Gastroesophageal sphincter (tissue), 4 donors: ENCODE results near the gene LTBP2. TPM values are rescaled to one million over a fixed set of nuclear protein-coding genes. Genes with fewer than 3 reads are reported as not detected.

Source experiments
- ATAC-seq: fragments of 150-250 bp; one replicate; pipeline ENCODE4 v1.9.1; 2016; ENCODE audit warnings: mild to moderate bottlenecking, moderate library complexity
- H3K27ac ChIP-seq, 4 donors: fragments of 200-600 bp; sonication (generic) in 3 of 4; 1 replicate in 3 of 4; 2 replicates in 1 of 4; pipeline ENCODE4 v1.5.1; 2016 to 2019
- H3K27me3 ChIP-seq: fragments of 200-600 bp; sonication (generic); one replicate; pipeline ENCODE4 v1.5.1; 2019
- H3K36me3 ChIP-seq, 2 donors: fragments of 200-600 bp; sonication (generic); one replicate each; pipeline ENCODE4 v1.5.1; 2019; ENCODE audit warnings: control low read depth in 1 of 2
- H3K4me1 ChIP-seq, 3 donors: fragments of 200-600 bp; sonication (generic); 1 replicate in 2 of 3; 2 replicates in 1 of 3; pipeline ENCODE4 v1.5.1; 2016 to 2019; ENCODE audit warnings: control low read depth in 2 of 3
- H3K4me3 ChIP-seq, 2 donors: fragments of 200-600 bp; sonication (generic); one replicate each; pipeline ENCODE4 v1.5.1; 2019; ENCODE audit warnings: mild to moderate bottlenecking in 1 of 2, moderate library complexity in 1 of 2
- H3K9me3 ChIP-seq, 3 donors: fragments of 200-600 bp; sonication (generic); one replicate each; pipeline ENCODE4 v1.5.1; 2017 to 2019; ENCODE audit warnings: control low read depth in 2 of 3
- EP300 ChIP-seq: sonication (generic); formaldehyde crosslinking; IDR thresholded peaks from one replicate; pipeline ENCODE4 v1.6.1; 2017; ENCODE audit warnings: antibody characterized with exemption, mild to moderate bottlenecking
- POLR2A ChIP-seq, 2 donors: fragments of 450-650 bp; IDR thresholded peaks; one replicate each; pipeline ENCODE4 v1.6.1; 2017; ENCODE audit warnings: antibody characterized with exemption in 2 of 2, mild to moderate bottlenecking in 2 of 2, moderate library complexity in 1 of 2
- POLR2AphosphoS5 ChIP-seq: sonication (generic); formaldehyde crosslinking; IDR thresholded peaks from one replicate; pipeline ENCODE4 v1.6.1; 2017; ENCODE audit warnings: antibody characterized with exemption
- WGBS, 2 donors: methylation state at CpG; one replicate each; pipeline ENCODE4 v1.1.5; 2018; ENCODE audit warnings: low coverage in 1 of 2; 5-methylcytosine and 5-hydroxymethylcytosine counted together
- total RNA-seq, 4 donors: library from RNA; depleted of rRNA; stranded (reverse); fragments of >200 nt; gene quantifications; one replicate each; pipeline ENCODE4 v1.1.0, GENCODE V29; 2016
- TF ChIP-seq, protein P1 (sequence below), 4 experiments: fragments of 200-600 bp in 2 of 4; fragments of 450-650 bp in 2 of 4; sonication (generic) in 1 of 4; IDR thresholded peaks; one replicate each; pipeline ENCODE4 v1.5.1; 2017 to 2019; ENCODE audit warnings: antibody characterized with exemption in 4 of 4, mild to moderate bottlenecking in 2 of 4, moderate library complexity in 2 of 4

LTBP2 gene
- total RNA-seq, 4 donors from 2014 or later = 45.9 to 158 (median 88.4) TPM

DNA sequence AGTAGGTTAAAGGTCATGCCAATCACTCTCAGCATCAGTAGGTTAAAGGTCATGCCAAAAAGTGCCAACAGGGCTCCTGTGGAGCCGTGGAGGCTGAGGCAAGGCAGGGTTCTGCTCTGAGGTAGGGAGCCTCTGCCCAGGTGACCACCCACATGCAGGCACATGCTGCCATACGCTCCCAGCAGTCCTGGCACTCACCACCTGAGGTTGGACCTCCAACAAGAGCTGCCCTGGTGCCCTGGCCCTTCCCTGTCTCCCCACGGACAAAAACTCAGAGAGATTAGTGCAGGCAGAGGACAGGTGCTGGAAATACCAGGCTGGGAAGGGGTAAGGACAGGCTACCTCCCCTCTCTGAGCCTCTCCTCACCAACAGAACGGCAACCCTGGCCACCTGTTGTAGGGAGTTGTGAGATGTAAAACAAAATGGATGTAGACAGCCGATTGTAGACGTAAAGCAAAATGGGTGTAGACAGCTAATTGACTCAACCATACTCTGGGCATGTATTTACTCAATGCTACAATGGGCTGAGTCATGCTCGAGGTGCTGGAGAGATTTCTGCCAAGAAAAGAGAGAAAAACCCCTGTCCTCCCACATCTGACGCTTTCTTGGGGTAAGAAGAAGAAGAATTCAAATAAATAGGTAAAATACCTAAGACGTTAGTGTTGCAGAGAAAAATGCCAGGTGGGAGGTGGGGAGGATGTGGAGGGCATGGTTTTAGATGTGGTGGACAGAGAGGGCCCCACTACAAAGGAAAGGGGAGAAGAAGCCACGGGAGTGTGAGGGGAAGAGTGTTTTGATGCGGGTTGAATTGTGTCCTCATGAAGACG, 32.4 kb downstream of the LTBP2 start:
- TF ChIP-seq EP300 (no peak), POLR2A (IDR thresholded peaks at IDR 0.05) (no peak), POLR2AphosphoS5 (no peak)
- TF ChIP-seq, protein P1, sequence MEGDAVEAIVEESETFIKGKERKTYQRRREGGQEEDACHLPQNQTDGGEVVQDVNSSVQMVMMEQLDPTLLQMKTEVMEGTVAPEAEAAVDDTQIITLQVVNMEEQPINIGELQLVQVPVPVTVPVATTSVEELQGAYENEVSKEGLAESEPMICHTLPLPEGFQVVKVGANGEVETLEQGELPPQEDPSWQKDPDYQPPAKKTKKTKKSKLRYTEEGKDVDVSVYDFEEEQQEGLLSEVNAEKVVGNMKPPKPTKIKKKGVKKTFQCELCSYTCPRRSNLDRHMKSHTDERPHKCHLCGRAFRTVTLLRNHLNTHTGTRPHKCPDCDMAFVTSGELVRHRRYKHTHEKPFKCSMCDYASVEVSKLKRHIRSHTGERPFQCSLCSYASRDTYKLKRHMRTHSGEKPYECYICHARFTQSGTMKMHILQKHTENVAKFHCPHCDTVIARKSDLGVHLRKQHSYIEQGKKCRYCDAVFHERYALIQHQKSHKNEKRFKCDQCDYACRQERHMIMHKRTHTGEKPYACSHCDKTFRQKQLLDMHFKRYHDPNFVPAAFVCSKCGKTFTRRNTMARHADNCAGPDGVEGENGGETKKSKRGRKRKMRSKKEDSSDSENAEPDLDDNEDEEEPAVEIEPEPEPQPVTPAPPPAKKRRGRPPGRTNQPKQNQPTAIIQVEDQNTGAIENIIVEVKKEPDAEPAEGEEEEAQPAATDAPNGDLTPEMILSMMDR (IDR thresholded peaks at IDR 0.05) = no peak
- H3K27me3 ChIP-seq = no peaks in the 10 kb centered on the region
- no peaks in the 10 kb centered on the region for H3K36me3 ChIP-seq
- no peak overlapping the region for H3K27ac ChIP-seq
- 68 to 73% methylated on average over 3 to 9 of the region's 12 CpGs for whole genome bisulfite sequencing, 2 donors
- H3K4me1 ChIP-seq = peaks cover 0 to 94% (median 22%) of the 10 kb centered on the region in 3 donors
- no peaks in the 10 kb centered on the region for H3K9me3 ChIP-seq
- no peak overlapping the region for H3K4me3 ChIP-seq
- no peak for ATAC-seq

DNA sequence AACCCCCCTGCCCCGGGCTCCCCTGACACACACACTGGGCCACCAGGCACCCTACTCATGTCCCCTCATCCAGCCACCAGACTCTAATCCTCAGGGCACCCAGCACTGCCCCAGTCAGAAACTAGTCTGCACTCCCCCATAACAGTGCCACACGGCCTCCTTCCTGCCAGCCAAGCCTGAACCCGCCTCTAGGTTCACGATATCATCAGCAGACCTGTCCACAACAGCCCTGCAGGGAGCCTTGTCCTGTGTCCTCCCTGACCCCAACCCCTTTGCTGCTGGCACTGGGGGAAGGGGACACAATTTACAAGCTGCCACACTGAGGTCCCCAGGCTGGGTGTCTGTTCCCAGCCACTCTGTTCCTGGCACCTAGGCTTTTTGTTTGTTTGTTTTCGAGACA, 33.6 kb downstream of the LTBP2 start:
- Histone ChIP-seq H3K27me3 (no peaks in the 10 kb centered on the region), H3K4me1 (peaks cover 0 to 94% (median 16%) of the 10 kb centered on the region in 3 donors), H3K9me3 (no peaks in the 10 kb centered on the region), H3K27ac (no peak overlapping the region), H3K4me3 (no peak overlapping the region), H3K36me3 (no peaks in the 10 kb centered on the region)
- WGBS, 2 donors = 90 to 100% methylated on average over 1 to 3 of the region's 5 CpGs
- TF ChIP-seq POLR2AphosphoS5 = no peak
- TF ChIP-seq EP300 = no peak
- TF ChIP-seq POLR2A (IDR thresholded peaks at IDR 0.05) = no peak
- TF ChIP-seq, protein P1 (IDR thresholded peaks at IDR 0.05) = no peak
- no peak for ATAC-seq

DNA sequence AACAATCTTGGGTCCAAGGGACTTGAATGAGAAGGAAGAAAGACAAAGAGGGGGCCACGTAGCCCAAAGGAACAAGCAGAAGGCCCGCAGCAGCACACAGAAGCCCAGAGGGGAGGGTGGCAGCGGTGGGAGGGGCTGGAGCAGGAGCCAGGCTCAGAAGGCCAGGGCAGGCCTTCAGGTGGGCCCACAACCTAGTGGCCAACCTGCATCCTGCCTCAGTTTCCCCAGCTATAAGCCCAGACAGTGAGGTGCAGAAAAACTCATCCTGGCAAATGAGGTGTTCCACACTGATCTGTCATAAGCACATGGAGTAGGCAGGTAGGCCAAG, 34.1 kb downstream of the LTBP2 start:
- no peaks in the 10 kb centered on the region for H3K36me3 ChIP-seq
- H3K27ac ChIP-seq = peak overlapping the region in 2 of 4 donors; percentile 21 to 35
- H3K9me3 ChIP-seq = no peaks in the 10 kb centered on the region
- no peak for TF ChIP-seq POLR2AphosphoS5
- no peak for TF ChIP-seq POLR2A (IDR thresholded peaks at IDR 0.05)
- H3K4me3 ChIP-seq = no peak overlapping the region
- H3K4me1 ChIP-seq = peaks cover 3 to 94% (median 18%) of the 10 kb centered on the region in 3 donors
- 94% methylated on average over 3 of the region's 3 CpGs; no CpG with 5 or more reads in 1 of the 2 donors for WGBS, 2 donors
- no peak for ATAC-seq
- no peaks in the 10 kb centered on the region for H3K27me3 ChIP-seq

DNA sequence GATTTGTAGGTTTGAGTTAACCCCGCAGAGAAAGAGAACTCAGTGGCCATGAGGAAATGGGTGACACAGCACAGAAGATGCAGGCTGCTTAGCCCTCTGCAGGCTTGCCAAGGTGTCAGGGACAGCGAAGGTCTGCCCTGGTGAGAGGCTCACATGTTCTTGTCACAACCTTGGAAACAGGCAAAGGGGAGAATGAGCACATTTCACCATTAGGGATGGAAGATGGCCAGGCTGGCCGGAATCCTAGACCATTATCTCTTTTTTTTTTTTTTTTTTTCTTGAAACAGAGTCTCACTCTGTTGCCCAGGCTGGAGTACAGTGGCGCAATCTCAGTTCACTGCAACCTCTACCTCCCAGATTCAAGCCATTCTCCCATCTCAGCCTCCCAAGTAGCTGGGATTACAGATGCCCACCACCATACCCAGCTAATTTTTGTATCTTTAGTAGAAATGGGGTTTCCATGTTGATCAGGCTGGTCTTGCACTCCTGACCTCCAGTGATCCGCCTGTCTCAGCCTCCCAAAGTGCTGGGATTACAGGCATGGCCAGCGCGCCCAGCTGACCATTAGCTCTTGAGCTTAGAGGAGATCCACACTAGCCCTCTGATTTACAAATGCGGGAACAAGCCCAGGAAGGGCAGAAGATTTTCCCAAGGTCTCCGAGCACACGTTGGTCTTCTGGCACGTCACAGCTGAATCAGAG, 34.6 kb downstream of the LTBP2 start:
- H3K27me3 ChIP-seq = no peaks in the 10 kb centered on the region
- H3K4me1 ChIP-seq = peaks cover 4 to 94% (median 20%) of the 10 kb centered on the region in 3 donors
- H3K9me3 ChIP-seq = no peaks in the 10 kb centered on the region
- ATAC-seq = peak; percentile 71
- peak overlapping the region in 3 of 4 donors; percentile 21 to 84 (median 42) for H3K27ac ChIP-seq
- 44 to 49% methylated on average over 3 to 4 of the region's 11 CpGs for WGBS, 2 donors
- H3K36me3 ChIP-seq = no peaks in the 10 kb centered on the region
- TF ChIP-seq, protein P1 (IDR thresholded peaks at IDR 0.05) = no peak
- TF ChIP-seq EP300 = no peak
- peak; percentile 14 for TF ChIP-seq POLR2AphosphoS5
- TF ChIP-seq POLR2A (IDR thresholded peaks at IDR 0.05) = no peak
- no peak overlapping the region for H3K4me3 ChIP-seq

DNA sequence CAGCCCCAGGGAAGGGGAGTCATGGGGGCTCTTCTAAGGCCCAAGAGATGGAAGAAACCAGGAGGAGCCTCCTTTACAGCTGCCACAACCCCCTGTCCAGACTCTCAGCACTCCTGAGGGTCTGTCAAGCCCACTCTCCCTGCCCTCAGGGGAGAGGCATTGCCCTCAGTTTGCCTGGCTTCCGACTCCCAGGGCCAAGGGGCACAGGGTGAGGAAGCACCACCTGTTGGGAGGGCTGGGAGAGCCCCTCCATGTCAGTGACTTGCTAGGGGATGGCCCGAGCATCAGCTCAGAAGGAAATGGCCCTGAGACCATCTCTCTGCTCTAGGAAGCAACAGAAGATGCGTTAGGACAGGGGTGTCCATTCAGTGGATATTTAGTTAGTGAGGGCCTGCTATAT, 36.1 kb downstream of the LTBP2 start:
- Histone ChIP-seq H3K4me1 (peaks cover 6 to 94% (median 31%) of the 10 kb centered on the region in 3 donors), H3K27me3 (no peaks in the 10 kb centered on the region), H3K27ac (peak overlapping the region in 2 of 4 donors; percentile 14 to 84), H3K36me3 (no peaks in the 10 kb centered on the region), H3K4me3 (no peak overlapping the region), H3K9me3 (no peaks in the 10 kb centered on the region)
- no peak for TF ChIP-seq EP300
- no peak for TF ChIP-seq POLR2A (IDR thresholded peaks at IDR 0.05)
- TF ChIP-seq, protein P1 (IDR thresholded peaks at IDR 0.05) = no peak
- TF ChIP-seq POLR2AphosphoS5 = no peak
- no peak for ATAC-seq
- 43 to 100% methylated on average over 1 of the region's 3 CpGs for WGBS, 2 donors
